ENCODE results near the gene JAK1. TPM values are rescaled to one million over a fixed set of nuclear protein-coding genes. Genes with fewer than 3 reads are reported as not detected.

The JAK1 gene
- total RNA-seq, 1 experiment from 2014 or later, result 27.8 TPM

DNA sequence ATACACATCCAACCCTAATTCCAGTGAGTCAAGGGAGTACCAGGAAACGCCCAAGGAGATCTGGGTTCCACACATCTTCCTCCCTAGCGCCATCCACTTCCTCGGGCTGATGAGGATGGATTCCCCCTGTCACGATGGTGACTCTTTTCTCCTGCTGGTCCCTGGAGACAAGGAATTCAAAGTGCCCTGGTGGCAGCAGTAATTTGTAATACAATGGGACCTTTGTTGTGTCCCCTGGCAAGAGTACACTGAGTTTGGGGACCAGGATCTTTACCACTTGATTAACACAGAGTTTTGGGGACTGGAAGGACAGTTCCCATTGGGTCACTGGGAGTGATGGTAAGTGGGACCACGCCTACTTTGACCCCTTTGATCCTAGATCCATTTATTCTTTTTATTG is 9.4 kb upstream of the JAK1 start:
- CTCF ChIA-PET, result no interaction called here
- POLR2A ChIA-PET, result no interaction called here
- H3K4me3 Mint-ChIP-seq, result no peak overlapping the region

DNA sequence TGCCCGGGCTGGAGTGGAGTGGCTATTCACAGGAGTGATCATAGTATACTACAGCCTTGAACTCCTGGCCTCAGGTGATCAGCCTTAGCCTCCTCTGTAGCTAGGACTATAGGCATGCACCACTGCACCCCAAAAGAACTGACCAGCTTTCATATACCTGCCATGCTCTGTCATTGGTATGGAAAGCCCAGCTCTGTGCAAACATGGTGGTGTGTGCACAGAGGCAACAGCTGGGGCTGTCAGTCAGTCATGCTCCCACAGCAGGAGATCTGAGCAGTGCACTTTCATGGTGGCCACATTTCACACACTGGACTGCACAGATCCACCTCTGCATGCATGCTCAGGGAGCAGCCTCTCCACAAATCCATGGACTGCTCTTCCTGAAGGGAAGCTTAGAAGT is 8.8 kb upstream of the JAK1 start:
- no peak overlapping the region for H3K27ac Mint-ChIP-seq
- ChIA-PET CTCF (interaction anchor here (0.9 to 1.4 kb wide), 2 partner anchors 46 to 47 kb away, joined by 3 to 4 read pairs; no protein-coding TSS in a partner anchor), POLR2A (no interaction called here)
- H3K36me3 Mint-ChIP-seq, result no peaks in the 10 kb centered on the region
- no peak for DNase-seq (ENCODE audit: low spot score)
- peaks cover 12% of the 10 kb centered on the region for H3K4me1 Mint-ChIP-seq
- no peak overlapping the region for H3K4me3 Mint-ChIP-seq
- H3K27me3 Mint-ChIP-seq (ENCODE audit: low read depth), result no peaks in the 10 kb centered on the region
- ATAC-seq, result no peak
- no peaks in the 10 kb centered on the region for H3K9me3 Mint-ChIP-seq
- TF ChIP-seq CREM (CRISPR knock-in tag; IDR thresholded peaks at IDR 0.05), result no peak
- no peak for TF ChIP-seq ZNF138 (CRISPR knock-in tag; conservative IDR thresholded peaks at IDR 0.05)
- no peak for TF ChIP-seq RELA (CRISPR knock-in tag; IDR thresholded peaks at IDR 0.05; ENCODE audit: borderline replicate concordance)
- TF ChIP-seq, protein P1, sequence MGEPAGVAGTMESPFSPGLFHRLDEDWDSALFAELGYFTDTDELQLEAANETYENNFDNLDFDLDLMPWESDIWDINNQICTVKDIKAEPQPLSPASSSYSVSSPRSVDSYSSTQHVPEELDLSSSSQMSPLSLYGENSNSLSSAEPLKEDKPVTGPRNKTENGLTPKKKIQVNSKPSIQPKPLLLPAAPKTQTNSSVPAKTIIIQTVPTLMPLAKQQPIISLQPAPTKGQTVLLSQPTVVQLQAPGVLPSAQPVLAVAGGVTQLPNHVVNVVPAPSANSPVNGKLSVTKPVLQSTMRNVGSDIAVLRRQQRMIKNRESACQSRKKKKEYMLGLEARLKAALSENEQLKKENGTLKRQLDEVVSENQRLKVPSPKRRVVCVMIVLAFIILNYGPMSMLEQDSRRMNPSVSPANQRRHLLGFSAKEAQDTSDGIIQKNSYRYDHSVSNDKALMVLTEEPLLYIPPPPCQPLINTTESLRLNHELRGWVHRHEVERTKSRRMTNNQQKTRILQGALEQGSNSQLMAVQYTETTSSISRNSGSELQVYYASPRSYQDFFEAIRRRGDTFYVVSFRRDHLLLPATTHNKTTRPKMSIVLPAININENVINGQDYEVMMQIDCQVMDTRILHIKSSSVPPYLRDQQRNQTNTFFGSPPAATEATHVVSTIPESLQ (CRISPR knock-in tag; IDR thresholded peaks at IDR 0.05), result no peak
- TF ChIP-seq AR (CRISPR knock-in tag; IDR thresholded peaks at IDR 0.05), result no peak
- TF ChIP-seq, protein P2, sequence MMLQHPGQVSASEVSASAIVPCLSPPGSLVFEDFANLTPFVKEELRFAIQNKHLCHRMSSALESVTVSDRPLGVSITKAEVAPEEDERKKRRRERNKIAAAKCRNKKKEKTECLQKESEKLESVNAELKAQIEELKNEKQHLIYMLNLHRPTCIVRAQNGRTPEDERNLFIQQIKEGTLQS (CRISPR knock-in tag; conservative IDR thresholded peaks at IDR 0.05), result no peak
- TF ChIP-seq ZNF121 (CRISPR knock-in tag; IDR thresholded peaks at IDR 0.05), result no peak
- no peak for TF ChIP-seq ATF1 (CRISPR knock-in tag; IDR thresholded peaks at IDR 0.05)
- TF ChIP-seq GTF2I (CRISPR knock-in tag; conservative IDR thresholded peaks at IDR 0.05), result no peak
- no peak for TF ChIP-seq KAT7 (CRISPR knock-in tag; IDR thresholded peaks at IDR 0.05; ENCODE audit: borderline replicate concordance)
- no peak for TF ChIP-seq ZNF317 (CRISPR knock-in tag; IDR thresholded peaks at IDR 0.05; ENCODE audit: borderline replicate concordance, low read depth)
- TF ChIP-seq HMGA2 (CRISPR knock-in tag; IDR thresholded peaks at IDR 0.05), result no peak
- no peak for TF ChIP-seq FOXP4 (CRISPR knock-in tag; IDR thresholded peaks at IDR 0.05)

More for the DNA sequence above, 9.4 kb upstream of the JAK1 start:
- Mint-ChIP-seq H3K27ac (no peak overlapping the region), H3K27me3 (ENCODE audit: low read depth) (peaks cover 2% of the 10 kb centered on the region; the same call in 1 of the 2 replicates), H3K9me3 (peaks cover 2% of the 10 kb centered on the region; the same call in 1 of the 2 replicates), H3K36me3 (no peaks in the 10 kb centered on the region), H3K4me1 (peaks cover 12% of the 10 kb centered on the region)
- DNase-seq (ENCODE audit: low spot score), result no peak
- no peak for ATAC-seq
- TF ChIP-seq E2F4 (CRISPR knock-in tag; IDR thresholded peaks at IDR 0.05; ENCODE audit: borderline replicate concordance, low read depth), result no peak
- no peak for TF ChIP-seq ZNF396 (CRISPR knock-in tag; IDR thresholded peaks at IDR 0.05; ENCODE audit: borderline replicate concordance)
- TF ChIP-seq EMX1 (CRISPR knock-in tag; IDR thresholded peaks at IDR 0.05), result no peak
- TF ChIP-seq, protein P3, sequence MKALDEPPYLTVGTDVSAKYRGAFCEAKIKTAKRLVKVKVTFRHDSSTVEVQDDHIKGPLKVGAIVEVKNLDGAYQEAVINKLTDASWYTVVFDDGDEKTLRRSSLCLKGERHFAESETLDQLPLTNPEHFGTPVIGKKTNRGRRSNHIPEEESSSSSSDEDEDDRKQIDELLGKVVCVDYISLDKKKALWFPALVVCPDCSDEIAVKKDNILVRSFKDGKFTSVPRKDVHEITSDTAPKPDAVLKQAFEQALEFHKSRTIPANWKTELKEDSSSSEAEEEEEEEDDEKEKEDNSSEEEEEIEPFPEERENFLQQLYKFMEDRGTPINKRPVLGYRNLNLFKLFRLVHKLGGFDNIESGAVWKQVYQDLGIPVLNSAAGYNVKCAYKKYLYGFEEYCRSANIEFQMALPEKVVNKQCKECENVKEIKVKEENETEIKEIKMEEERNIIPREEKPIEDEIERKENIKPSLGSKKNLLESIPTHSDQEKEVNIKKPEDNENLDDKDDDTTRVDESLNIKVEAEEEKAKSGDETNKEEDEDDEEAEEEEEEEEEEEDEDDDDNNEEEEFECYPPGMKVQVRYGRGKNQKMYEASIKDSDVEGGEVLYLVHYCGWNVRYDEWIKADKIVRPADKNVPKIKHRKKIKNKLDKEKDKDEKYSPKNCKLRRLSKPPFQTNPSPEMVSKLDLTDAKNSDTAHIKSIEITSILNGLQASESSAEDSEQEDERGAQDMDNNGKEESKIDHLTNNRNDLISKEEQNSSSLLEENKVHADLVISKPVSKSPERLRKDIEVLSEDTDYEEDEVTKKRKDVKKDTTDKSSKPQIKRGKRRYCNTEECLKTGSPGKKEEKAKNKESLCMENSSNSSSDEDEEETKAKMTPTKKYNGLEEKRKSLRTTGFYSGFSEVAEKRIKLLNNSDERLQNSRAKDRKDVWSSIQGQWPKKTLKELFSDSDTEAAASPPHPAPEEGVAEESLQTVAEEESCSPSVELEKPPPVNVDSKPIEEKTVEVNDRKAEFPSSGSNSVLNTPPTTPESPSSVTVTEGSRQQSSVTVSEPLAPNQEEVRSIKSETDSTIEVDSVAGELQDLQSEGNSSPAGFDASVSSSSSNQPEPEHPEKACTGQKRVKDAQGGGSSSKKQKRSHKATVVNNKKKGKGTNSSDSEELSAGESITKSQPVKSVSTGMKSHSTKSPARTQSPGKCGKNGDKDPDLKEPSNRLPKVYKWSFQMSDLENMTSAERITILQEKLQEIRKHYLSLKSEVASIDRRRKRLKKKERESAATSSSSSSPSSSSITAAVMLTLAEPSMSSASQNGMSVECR (CRISPR knock-in tag; IDR thresholded peaks at IDR 0.05; ENCODE audit: borderline replicate concordance), result no peak
- TF ChIP-seq, protein P4, sequence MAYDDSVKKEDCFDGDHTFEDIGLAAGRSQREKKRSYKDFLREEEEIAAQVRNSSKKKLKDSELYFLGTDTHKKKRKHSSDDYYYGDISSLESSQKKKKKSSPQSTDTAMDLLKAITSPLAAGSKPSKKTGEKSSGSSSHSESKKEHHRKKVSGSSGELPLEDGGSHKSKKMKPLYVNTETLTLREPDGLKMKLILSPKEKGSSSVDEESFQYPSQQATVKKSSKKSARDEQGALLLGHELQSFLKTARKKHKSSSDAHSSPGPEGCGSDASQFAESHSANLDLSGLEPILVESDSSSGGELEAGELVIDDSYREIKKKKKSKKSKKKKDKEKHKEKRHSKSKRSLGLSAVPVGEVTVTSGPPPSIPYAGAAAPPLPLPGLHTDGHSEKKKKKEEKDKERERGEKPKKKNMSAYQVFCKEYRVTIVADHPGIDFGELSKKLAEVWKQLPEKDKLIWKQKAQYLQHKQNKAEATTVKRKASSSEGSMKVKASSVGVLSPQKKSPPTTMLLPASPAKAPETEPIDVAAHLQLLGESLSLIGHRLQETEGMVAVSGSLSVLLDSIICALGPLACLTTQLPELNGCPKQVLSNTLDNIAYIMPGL (CRISPR knock-in tag; IDR thresholded peaks at IDR 0.05), result no peak

Measured in WTC11 (cell line).